K562 (cell line): ENCODE data around the gene LAT. TPM values are rescaled to one million over a fixed set of nuclear protein-coding genes. Genes with fewer than 3 reads are reported as not detected.
A peak's percentile ranks its signal among the peaks of the same experiment; 100 is the strongest.

Experiments used
- CBX1 ChIP-seq: sonication (generic); IDR thresholded peaks from 2 replicates; pipeline ENCODE4 v1.6.1; 2016; ENCODE audit warnings: antibody characterized with exemption, low read depth, mild to moderate bottlenecking
- ERF ChIP-seq: fragments of 450-650 bp; formaldehyde crosslinking; IDR thresholded peaks from 2 replicates; pipeline ENCODE4 v1.4.0; 2020; ENCODE audit warnings: mild to moderate bottlenecking, mixed read lengths
- MAZ ChIP-seq, 2 experiments: fragments of 450-650 bp in 1 of 2; sonication (generic) in 1 of 2; formaldehyde crosslinking; IDR thresholded peaks in 1 of 2; conservative IDR thresholded peaks in 1 of 2; 2 replicates each; pipeline versions ENCODE4 v1.4.0 to v1.5.0; 2020; ENCODE audit warnings: mild to moderate bottlenecking in 1 of 2, missing genetic modification reagents in 1 of 2
- MEF2A ChIP-seq: IDR thresholded peaks from 2 replicates; pipeline ENCODE4 v1.6.1; 2011; ENCODE audit warnings: low read depth, mild to moderate bottlenecking, low read length, moderate library complexity; ENCODE audit not compliant: control insufficient read depth
- NFIC ChIP-seq: fragments of 450-650 bp; IDR thresholded peaks from 2 replicates; pipeline ENCODE4 v1.6.1; 2017; ENCODE audit warnings: mild to moderate bottlenecking, inconsistent platforms
- NR3C1 ChIP-seq: sonication (generic); formaldehyde crosslinking; IDR thresholded peaks from 2 replicates; pipeline ENCODE4 v1.8.1; 2022; ENCODE audit warnings: missing genetic modification reagents
- NRF1 ChIP-seq, 2 experiments: fragments of 450-650 bp; IDR thresholded peaks in 1 of 2; conservative IDR thresholded peaks in 1 of 2; 2 replicates each; pipeline ENCODE4 v1.6.1; 2014; ENCODE audit warnings: mild to moderate bottlenecking in 2 of 2
- POLR2G ChIP-seq: fragments of 200-400 bp; formaldehyde crosslinking; IDR thresholded peaks from 2 replicates; pipeline ENCODE4 v1.6.1; 2017; ENCODE audit warnings: low read depth, mild to moderate bottlenecking, antibody characterized with exemption, low read length, moderate library complexity
- PTTG1 ChIP-seq: fragments of 450-650 bp; IDR thresholded peaks from 2 replicates; pipeline ENCODE4 v1.6.1; 2016; ENCODE audit warnings: low read depth, mild to moderate bottlenecking, missing genetic modification characterization, missing compliant biosample characterization
- RBM14 ChIP-seq: fragments of 200-400 bp; formaldehyde crosslinking; IDR thresholded peaks from 2 replicates; pipeline ENCODE4 v1.6.1; 2018; ENCODE audit warnings: low read depth, mild to moderate bottlenecking, low read length, moderate library complexity, borderline replicate concordance; ENCODE audit not compliant: insufficient read depth
- RUNX1 ChIP-seq: sonication (generic); IDR thresholded peaks from 2 replicates; pipeline ENCODE4 v1.6.1; 2016; ENCODE audit warnings: antibody characterized with exemption, low read depth
- SMAD2 ChIP-seq: fragments of 150-350 bp; IDR thresholded peaks from 2 replicates; pipeline ENCODE4 v1.6.1; 2014; ENCODE audit warnings: low read depth, mild to moderate bottlenecking, low read length
- SNIP1 ChIP-seq: fragments of 450-650 bp; IDR thresholded peaks from 2 replicates; pipeline ENCODE4 v1.7.1; 2017; ENCODE audit warnings: low read depth, mild to moderate bottlenecking
- SP1 ChIP-seq: sonication (generic); formaldehyde crosslinking; IDR thresholded peaks from 2 replicates; pipeline ENCODE4 v1.8.1; 2022; ENCODE audit warnings: mild to moderate bottlenecking, missing genetic modification reagents
- SRSF9 ChIP-seq: fragments of 200-400 bp; formaldehyde crosslinking; IDR thresholded peaks from 2 replicates; pipeline ENCODE4 v1.6.1; 2017; ENCODE audit warnings: low read depth, low read length, borderline replicate concordance
- TAF7 ChIP-seq: fragments of 450-650 bp; IDR thresholded peaks from 2 replicates; pipeline ENCODE4 v1.6.1; 2016; ENCODE audit warnings: missing genetic modification characterization, missing compliant biosample characterization
- ZC3H11A ChIP-seq: IDR thresholded peaks from 2 replicates; pipeline ENCODE4 v1.6.1; 2012; ENCODE audit warnings: low read depth, low read length, improper control_type of control experiment
- ZNF146 ChIP-seq: IDR thresholded peaks from one replicate; pipeline ENCODE4 v1.6.1; 2018; ENCODE audit warnings: missing compliant biosample characterization; ENCODE audit not compliant: unreplicated experiment
- ZNF197 ChIP-seq: fragments of 200-800 bp; sonication (Bioruptor generic); IDR thresholded peaks from 2 replicates; pipeline ENCODE4 v1.6.1; 2016; ENCODE audit warnings: low read depth, missing genetic modification characterization, missing compliant biosample characterization
- ZNF3 ChIP-seq: fragments of 250-450 bp; sonication (Bioruptor Pico); IDR thresholded peaks from 2 replicates; pipeline ENCODE4 v1.5.0; 2021; ENCODE audit warnings: mild to moderate bottlenecking, moderate library complexity
- ZNF707 ChIP-seq: fragments of 250-450 bp; sonication (Bioruptor Pico); conservative IDR thresholded peaks from 2 replicates; pipeline ENCODE4 v1.8.0; 2022; ENCODE audit warnings: inconsistent platforms, mild to moderate bottlenecking, moderate library complexity
- ZNF778 ChIP-seq: fragments of 450-650 bp; formaldehyde crosslinking; IDR thresholded peaks from 2 replicates; pipeline ENCODE4 v1.4.0; 2020; ENCODE audit warnings: mild to moderate bottlenecking, moderate library complexity
- polyA plus RNA-seq, 8 experiments: library from polyadenylated mRNA; depleted of rRNA in 4 of 8; stranded (reverse) in 5 of 8; unstranded in 3 of 8; fragments of >200 nt; fragmentation: Nextera tagmentation in 2 of 8; fragmentation: Illumina TruSeq in 1 of 8; extraction: Ambion mirVana in 2 of 8; extraction: Trizol in 1 of 8; gene quantifications; 2 replicates each; pipeline versions ENCODE4 v1.2.1 to v1.2.3, GENCODE V29; 2011 to 2014; ENCODE audit warnings: inconsistent platforms in 1 of 8, missing spikeins in 1 of 8
- total RNA-seq, 7 experiments: library from RNA; depleted of rRNA in 6 of 7; stranded (reverse); fragments of >200 nt in 6 of 7; fragmentation: Illumina TruSeq in 2 of 7; extraction: Trizol in 2 of 7; gene quantifications; 2 replicates each; pipeline versions ENCODE4 v1.2.1 to v1.2.3, GENCODE V29; 2011 to 2021; ENCODE audit warnings: low replicate concordance in 1 of 7
- TF ChIP-seq, protein P1 (sequence below), 2 experiments: IDR thresholded peaks; 2 replicates each; pipeline ENCODE4 v1.6.1; 2012; ENCODE audit warnings: improper control_type of control experiment in 2 of 2, low read depth in 2 of 2, low read length in 2 of 2, borderline replicate concordance in 1 of 2
- TF ChIP-seq, protein P2 (sequence below), 2 experiments: IDR thresholded peaks; 2 replicates each; pipeline ENCODE4 v1.6.1; 2011; ENCODE audit warnings: borderline replicate concordance in 1 of 2, control low read depth in 1 of 2, low read depth in 1 of 2, low read length in 1 of 2, mild to moderate bottlenecking in 1 of 2, mixed read lengths in 1 of 2, moderate library complexity in 1 of 2; ENCODE audit not compliant: insufficient read depth in 1 of 2, insufficient read length in 1 of 2, poor library complexity in 1 of 2, severe bottlenecking in 1 of 2; ENCODE audit errors: extremely low read depth in 1 of 2
- TF ChIP-seq, protein P3 (sequence below): fragments of 250-450 bp; sonication (Bioruptor Pico); IDR thresholded peaks from 2 replicates; pipeline ENCODE4 v1.5.0; 2020; ENCODE audit warnings: mild to moderate bottlenecking, borderline replicate concordance

The LAT gene
- total and polyA plus RNA-seq, 9 of the 15 experiments (the other 6 are each of a cell fraction or from before 2014, with no cell fraction given), result 0.40 to 4.2 (median 1.3) TPM

DNA sequence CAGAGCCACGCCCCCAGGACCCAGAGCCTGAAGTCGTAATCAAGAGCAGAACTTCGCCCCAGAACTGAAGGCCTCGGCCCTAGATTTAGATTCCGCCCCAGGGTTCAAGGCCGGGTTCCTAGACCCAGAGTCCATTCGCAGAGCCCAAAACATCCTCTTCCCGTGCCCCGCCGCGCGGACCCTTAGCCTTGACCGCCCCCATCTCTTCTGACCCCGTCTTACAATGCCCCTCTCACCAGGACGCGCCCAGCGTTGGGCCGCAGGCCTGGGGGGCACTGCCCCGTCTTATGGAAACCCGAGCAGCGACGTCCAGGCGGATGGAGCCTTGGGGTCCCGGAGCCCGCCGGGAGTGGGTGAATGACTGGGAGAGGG lies 48.1 kb upstream of the LAT start (continued):
- TF ChIP-seq, protein P1, sequence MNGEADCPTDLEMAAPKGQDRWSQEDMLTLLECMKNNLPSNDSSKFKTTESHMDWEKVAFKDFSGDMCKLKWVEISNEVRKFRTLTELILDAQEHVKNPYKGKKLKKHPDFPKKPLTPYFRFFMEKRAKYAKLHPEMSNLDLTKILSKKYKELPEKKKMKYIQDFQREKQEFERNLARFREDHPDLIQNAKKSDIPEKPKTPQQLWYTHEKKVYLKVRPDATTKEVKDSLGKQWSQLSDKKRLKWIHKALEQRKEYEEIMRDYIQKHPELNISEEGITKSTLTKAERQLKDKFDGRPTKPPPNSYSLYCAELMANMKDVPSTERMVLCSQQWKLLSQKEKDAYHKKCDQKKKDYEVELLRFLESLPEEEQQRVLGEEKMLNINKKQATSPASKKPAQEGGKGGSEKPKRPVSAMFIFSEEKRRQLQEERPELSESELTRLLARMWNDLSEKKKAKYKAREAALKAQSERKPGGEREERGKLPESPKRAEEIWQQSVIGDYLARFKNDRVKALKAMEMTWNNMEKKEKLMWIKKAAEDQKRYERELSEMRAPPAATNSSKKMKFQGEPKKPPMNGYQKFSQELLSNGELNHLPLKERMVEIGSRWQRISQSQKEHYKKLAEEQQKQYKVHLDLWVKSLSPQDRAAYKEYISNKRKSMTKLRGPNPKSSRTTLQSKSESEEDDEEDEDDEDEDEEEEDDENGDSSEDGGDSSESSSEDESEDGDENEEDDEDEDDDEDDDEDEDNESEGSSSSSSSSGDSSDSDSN (IDR thresholded peaks at IDR 0.05; ENCODE audit: borderline replicate concordance in 1 of 2, low read depth in 2 of 2, low read length in 2 of 2), result no peak
- no peak for TF ChIP-seq CBX1
- TF ChIP-seq, protein P2, sequence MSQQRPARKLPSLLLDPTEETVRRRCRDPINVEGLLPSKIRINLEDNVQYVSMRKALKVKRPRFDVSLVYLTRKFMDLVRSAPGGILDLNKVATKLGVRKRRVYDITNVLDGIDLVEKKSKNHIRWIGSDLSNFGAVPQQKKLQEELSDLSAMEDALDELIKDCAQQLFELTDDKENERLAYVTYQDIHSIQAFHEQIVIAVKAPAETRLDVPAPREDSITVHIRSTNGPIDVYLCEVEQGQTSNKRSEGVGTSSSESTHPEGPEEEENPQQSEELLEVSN (IDR thresholded peaks at IDR 0.05; ENCODE audit: borderline replicate concordance in 1 of 2, extremely low read depth in 1 of 2, insufficient read depth in 1 of 2, insufficient read length in 1 of 2, low read depth in 1 of 2, low read length in 1 of 2, poor library complexity in 1 of 2, severe bottlenecking in 1 of 2), result no peak
- TF ChIP-seq MEF2A, result no peak
- no peak for TF ChIP-seq SNIP1
- TF ChIP-seq NFIC, result no peak
- TF ChIP-seq RBM14, result no peak
- no peak for TF ChIP-seq TAF7 (tag)
- no peak for TF ChIP-seq NR3C1 (CRISPR knock-in tag)
- 0 out of 4 replicates have a peak, but pooled peaks of 1 of the 2 experiments have one; percentile 11 for TF ChIP-seq MAZ (CRISPR knock-in tag; conservative IDR thresholded peaks at IDR 0.05 in 1 of 2, IDR thresholded peaks at IDR 0.05 in 1 of 2)
- TF ChIP-seq ZNF146 (CRISPR knock-in tag), result no peak
- no peak for TF ChIP-seq ERF
- TF ChIP-seq POLR2G, result peak; percentile 9; the same call in 1 of the 2 replicates
- peak; percentile 10 to 33; a peak in 2 of 4 replicates for TF ChIP-seq NRF1 (conservative IDR thresholded peaks at IDR 0.05 in 1 of 2, IDR thresholded peaks at IDR 0.05 in 1 of 2)
- TF ChIP-seq SMAD2, result no peak
- TF ChIP-seq SP1, result peak; percentile 65; the same call in 1 of the 2 replicates
- no peak for TF ChIP-seq RUNX1
- TF ChIP-seq ZC3H11A, result no peak
- TF ChIP-seq ZNF3 (CRISPR knock-in tag), result no peak
- no peak for TF ChIP-seq PTTG1 (tag)
- TF ChIP-seq, protein P3, sequence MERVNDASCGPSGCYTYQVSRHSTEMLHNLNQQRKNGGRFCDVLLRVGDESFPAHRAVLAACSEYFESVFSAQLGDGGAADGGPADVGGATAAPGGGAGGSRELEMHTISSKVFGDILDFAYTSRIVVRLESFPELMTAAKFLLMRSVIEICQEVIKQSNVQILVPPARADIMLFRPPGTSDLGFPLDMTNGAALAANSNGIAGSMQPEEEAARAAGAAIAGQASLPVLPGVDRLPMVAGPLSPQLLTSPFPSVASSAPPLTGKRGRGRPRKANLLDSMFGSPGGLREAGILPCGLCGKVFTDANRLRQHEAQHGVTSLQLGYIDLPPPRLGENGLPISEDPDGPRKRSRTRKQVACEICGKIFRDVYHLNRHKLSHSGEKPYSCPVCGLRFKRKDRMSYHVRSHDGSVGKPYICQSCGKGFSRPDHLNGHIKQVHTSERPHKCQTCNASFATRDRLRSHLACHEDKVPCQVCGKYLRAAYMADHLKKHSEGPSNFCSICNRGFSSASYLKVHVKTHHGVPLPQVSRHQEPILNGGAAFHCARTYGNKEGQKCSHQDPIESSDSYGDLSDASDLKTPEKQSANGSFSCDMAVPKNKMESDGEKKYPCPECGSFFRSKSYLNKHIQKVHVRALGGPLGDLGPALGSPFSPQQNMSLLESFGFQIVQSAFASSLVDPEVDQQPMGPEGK, result no peak
- TF ChIP-seq ZNF778, result no peak
- no peak for TF ChIP-seq ZNF707 (CRISPR knock-in tag)
- TF ChIP-seq SRSF9, result no peak
- TF ChIP-seq ZNF197 (CRISPR knock-in tag), result no peak
